HCT116 (cell line): Measurements from ENCODE around the gene SCFD2. TPM values are rescaled to one million over a fixed set of nuclear protein-coding genes. Genes with fewer than 3 reads are reported as not detected.

Experiments
- ATAC-seq: fragments of 200-7000 bp; cut with Tn5 transposase; 2 replicates; pipeline ENCODE4 v1.9.1; 2020; ENCODE audit warnings: mild to moderate bottlenecking, moderate library complexity
- BruUV-seq: library from RNA; stranded (reverse); fragments of 400-500 nt; replicated peaks from 2 replicates; lab custom pipeline; 2021; lab: Mats Ljungman, UMichigan
- CTCF ChIA-PET: fragments of 300-600 bp; sonication (Branson Sonifier 250); formaldehyde crosslinking; loops from one replicate; lab custom pipeline; 2021; ENCODE audit warnings: antibody characterized with exemption; lab: Charles Lee
- POLR2A ChIA-PET: fragments of 300-600, 350-600 bp; sonication (Branson Sonifier 250); formaldehyde crosslinking; loops from one replicate; lab custom pipeline; 2021; ENCODE audit warnings: antibody characterized with exemption; lab: Charles Lee
- RAD21 ChIA-PET, 2 experiments: fragments of 300-600 bp; sonication (Branson Sonifier 250); formaldehyde crosslinking; loops; one replicate each; lab custom pipeline; 2023; ENCODE audit warnings: low total read pairs in 2 of 2; ENCODE audit not compliant: uncharacterized antibody in 2 of 2, unreplicated experiment in 2 of 2, low non-redundant PET in 1 of 2; lab: Charles Lee
- DNase-seq: peaks from one replicate; pipeline ENCODE4 v3.0.0-alpha.2; 2010; ENCODE audit warnings: low read depth, low spot score
- H2AFZ ChIP-seq: fragments of 200-600 bp; shearing (Covaris generic), sonication (generic); 2 replicates; pipeline ENCODE4 v1.6.1; 2017; ENCODE audit warnings: low read depth, mixed run types, mixed read lengths, antibody characterized with exemption, low read length; ENCODE audit not compliant: poor library complexity, severe bottlenecking
- H3K27ac ChIP-seq: 2 replicates; pipeline ENCODE4 v1.5.1; 2012; ENCODE audit warnings: low read depth, low read length
- H3K27me3 ChIP-seq: fragments of 200-600 bp; sonication (generic); 2 replicates; pipeline ENCODE4 v1.6.1; 2016; ENCODE audit warnings: mixed run types, low read length, mixed read lengths; ENCODE audit not compliant: insufficient read depth
- H3K36me3 ChIP-seq, 2 experiments: fragments of 200-500 bp in 1 of 2; fragments of 200-600 bp in 1 of 2; sonication (Bioruptor generic) in 1 of 2; sonication (generic) in 1 of 2; 2 replicates each; pipeline versions ENCODE4 v1.5.1 to v1.6.1; 2014 to 2016; ENCODE audit warnings: low read length in 2 of 2, inconsistent platforms in 1 of 2, mixed read lengths in 1 of 2, mixed run types in 1 of 2; ENCODE audit not compliant: insufficient read depth in 2 of 2, control insufficient read depth in 1 of 2
- H3K4me1 ChIP-seq, 2 experiments: fragments of 200-600 bp in 1 of 2; sonication (generic) in 1 of 2; 2 replicates each; pipeline versions ENCODE4 v1.5.1 to v1.6.1; 2012 to 2017; ENCODE audit warnings: low read length in 2 of 2, inconsistent platforms in 1 of 2, mild to moderate bottlenecking in 1 of 2, mixed read lengths in 1 of 2, mixed run types in 1 of 2, moderate library complexity in 1 of 2; ENCODE audit not compliant: insufficient read depth in 2 of 2, control insufficient read depth in 1 of 2
- H3K4me2 ChIP-seq: fragments of 200-600 bp; sonication (generic); 2 replicates; pipeline ENCODE4 v1.6.1; 2017; ENCODE audit warnings: mixed run types, low read length, mixed read lengths
- H3K4me3 ChIP-seq, 2 experiments: fragments of 200-600 bp in 1 of 2; sonication (generic) in 1 of 2; replicated peaks in 1 of 2; 2 replicates each; pipeline ENCODE4 v1.5.1; 2011 to 2016; ENCODE audit warnings: low read length in 2 of 2, control low read depth in 1 of 2, low read depth in 1 of 2, mild to moderate bottlenecking in 1 of 2, mixed read lengths in 1 of 2, mixed run types in 1 of 2
- H3K79me2 ChIP-seq: fragments of 200-600 bp; sonication (generic); 2 replicates; pipeline ENCODE4 v1.6.1; 2017; ENCODE audit warnings: mild to moderate bottlenecking, mixed run types, low read length, moderate library complexity, mixed read lengths; ENCODE audit not compliant: insufficient read depth
- H3K9ac ChIP-seq: fragments of 200-600 bp; sonication (generic); 2 replicates; pipeline ENCODE4 v1.6.1; 2016; ENCODE audit warnings: low read length, mixed read lengths
- H3K9me2 ChIP-seq: fragments of 200-600 bp; sonication (generic), shearing (Covaris generic); 2 replicates; pipeline ENCODE4 v1.6.1; 2017; ENCODE audit warnings: mixed run types, mild to moderate bottlenecking, moderate library complexity; ENCODE audit not compliant: insufficient read depth
- H3K9me3 ChIP-seq, 2 experiments: fragments of 200-500 bp in 1 of 2; fragments of 200-600 bp in 1 of 2; sonication (Bioruptor generic) in 1 of 2; sonication (generic) in 1 of 2; 2 replicates each; pipeline ENCODE4 v1.6.1; 2014 to 2017; ENCODE audit warnings: low read length in 2 of 2, mixed read lengths in 2 of 2, inconsistent platforms in 1 of 2, low read depth in 1 of 2, mild to moderate bottlenecking in 1 of 2, mixed run types in 1 of 2, moderate library complexity in 1 of 2; ENCODE audit not compliant: control insufficient read depth in 1 of 2, insufficient read depth in 1 of 2
- H4K20me1 ChIP-seq: fragments of 200-600 bp; sonication (generic), shearing (Covaris generic); 2 replicates; pipeline ENCODE4 v1.6.1; 2017; ENCODE audit warnings: mixed run types, mild to moderate bottlenecking, moderate library complexity; ENCODE audit not compliant: insufficient read depth
- CBX3 ChIP-seq: IDR thresholded peaks from 2 replicates; pipeline ENCODE4 v1.6.1; 2012; ENCODE audit warnings: low read depth
- CTCF ChIP-seq, 3 experiments: fragments of 200-600 bp in 1 of 3; sonication (generic) in 1 of 3; IDR thresholded peaks in 2 of 3; conservative IDR thresholded peaks in 1 of 3; 2 replicates each; pipeline ENCODE4 v1.5.1; 2012 to 2017; ENCODE audit warnings: low read depth in 2 of 3, low read length in 2 of 3, antibody characterized with exemption in 1 of 3, borderline replicate concordance in 1 of 3, control low read depth in 1 of 3, mild to moderate bottlenecking in 1 of 3, mixed read lengths in 1 of 3, mixed run types in 1 of 3, moderate library complexity in 1 of 3; ENCODE audit not compliant: insufficient read depth in 1 of 3
- EZH2 ChIP-seq: fragments of 200-600 bp; sonication (generic); IDR thresholded peaks from 2 replicates; pipeline ENCODE4 v1.6.1; 2017; ENCODE audit warnings: antibody characterized with exemption, mixed run types
- FOSL1 ChIP-seq: IDR thresholded peaks from 2 replicates; pipeline ENCODE4 v1.6.1; 2012; ENCODE audit warnings: low read depth
- JUND ChIP-seq: IDR thresholded peaks from 2 replicates; pipeline ENCODE4 v1.6.1; 2012
- POLR2A ChIP-seq: IDR thresholded peaks from 2 replicates; pipeline ENCODE4 v1.7.0; 2011; ENCODE audit warnings: borderline replicate concordance; ENCODE audit not compliant: insufficient read depth, insufficient read length; ENCODE audit errors: extremely low read depth
- RAD21 ChIP-seq: IDR thresholded peaks from 2 replicates; pipeline ENCODE4 v1.6.1; 2012; ENCODE audit warnings: low read depth, mild to moderate bottlenecking
- SP1 ChIP-seq: IDR thresholded peaks from 2 replicates; pipeline ENCODE4 v1.6.1; 2012; ENCODE audit warnings: low read depth
- SRF ChIP-seq: IDR thresholded peaks from 2 replicates; pipeline ENCODE4 v1.6.1; 2012; ENCODE audit warnings: low read depth
- TCF7L2 ChIP-seq: IDR thresholded peaks from 2 replicates; pipeline ENCODE4 v1.7.0; 2011; ENCODE audit warnings: borderline replicate concordance, inconsistent platforms; ENCODE audit not compliant: insufficient read depth, insufficient read length; ENCODE audit errors: extremely low read depth
- ZNF274 ChIP-seq: fragments of 200-500 bp; sonication (Bioruptor generic); IDR thresholded peaks from 2 replicates; pipeline ENCODE4 v1.6.1; 2014; ENCODE audit warnings: mild to moderate bottlenecking, low read depth, low read length, inconsistent platforms
- intact Hi-C: fragments of 100-400 bp; cut with micrococcal nuclease; formaldehyde crosslinking; loops from 2 replicates; pipeline ENCODE4 v1.10.0; 2022
- total RNA-seq: library from RNA; stranded (reverse); gene quantifications from one replicate; pipeline ENCODE4 v1.2.1, GENCODE V29; 2021; ENCODE audit not compliant: unreplicated experiment
- TF ChIP-seq, protein P1 (sequence below): IDR thresholded peaks from 2 replicates; pipeline ENCODE4 v1.6.1; 2012; ENCODE audit warnings: low read depth
- TF ChIP-seq, protein P2 (sequence below): IDR thresholded peaks from 2 replicates; pipeline ENCODE4 v1.6.1; 2012

Gene SCFD2
- total RNA-seq, 1 experiment from 2014 or later, result 13.6 TPM

GRCh38 chr4:52991472-52991871, 374.4 kb downstream of the SCFD2 start:
- intact Hi-C loops, result no loop called here
- POLR2A ChIA-PET, result no interaction called here
- no peak overlapping the region for H3K27ac ChIP-seq

GRCh38 chr4:52990706-52991105, 375.2 kb downstream of the SCFD2 start:
- Histone ChIP-seq H3K36me3 (no peaks in the 10 kb centered on the region), H4K20me1 (no peaks in the 10 kb centered on the region), H3K4me2 (no peak overlapping the region), H3K79me2 (no peaks in the 10 kb centered on the region), H3K27ac (no peak overlapping the region), H2AFZ (no peak overlapping the region), H3K9me2 (no peaks in the 10 kb centered on the region), H3K4me1 (peaks cover 0 to 2% of the 10 kb centered on the region in 2 experiments; a peak in 1 of 4 replicates), H3K9me3 (no peaks in the 10 kb centered on the region), H3K27me3 (no peaks in the 10 kb centered on the region), H3K9ac (no peak overlapping the region), H3K4me3 (no peak overlapping the region)
- ATAC-seq, result no peak
- intact Hi-C loops, result no loop called here
- ChIA-PET RAD21 (no interaction called here), CTCF (no interaction called here), POLR2A (no interaction called here)
- DNase-seq, result no peak
- BruUV-seq, result no TSS peak
- TF ChIP-seq RAD21 (no peak), SRF (no peak), FOSL1 (no peak), JUND (no peak), POLR2A (no peak), TCF7L2 (no peak), SP1 (no peak), ZNF274 (no peak), CTCF (IDR thresholded peaks at IDR 0.05 in 2 of 3, conservative IDR thresholded peaks at IDR 0.05 in 1 of 3; ENCODE audit: borderline replicate concordance in 1 of 3, insufficient read depth in 1 of 3, low read depth in 2 of 3, low read length in 2 of 3) (no peak), CBX3 (no peak), EZH2 (no peak)
- TF ChIP-seq, protein P1, sequence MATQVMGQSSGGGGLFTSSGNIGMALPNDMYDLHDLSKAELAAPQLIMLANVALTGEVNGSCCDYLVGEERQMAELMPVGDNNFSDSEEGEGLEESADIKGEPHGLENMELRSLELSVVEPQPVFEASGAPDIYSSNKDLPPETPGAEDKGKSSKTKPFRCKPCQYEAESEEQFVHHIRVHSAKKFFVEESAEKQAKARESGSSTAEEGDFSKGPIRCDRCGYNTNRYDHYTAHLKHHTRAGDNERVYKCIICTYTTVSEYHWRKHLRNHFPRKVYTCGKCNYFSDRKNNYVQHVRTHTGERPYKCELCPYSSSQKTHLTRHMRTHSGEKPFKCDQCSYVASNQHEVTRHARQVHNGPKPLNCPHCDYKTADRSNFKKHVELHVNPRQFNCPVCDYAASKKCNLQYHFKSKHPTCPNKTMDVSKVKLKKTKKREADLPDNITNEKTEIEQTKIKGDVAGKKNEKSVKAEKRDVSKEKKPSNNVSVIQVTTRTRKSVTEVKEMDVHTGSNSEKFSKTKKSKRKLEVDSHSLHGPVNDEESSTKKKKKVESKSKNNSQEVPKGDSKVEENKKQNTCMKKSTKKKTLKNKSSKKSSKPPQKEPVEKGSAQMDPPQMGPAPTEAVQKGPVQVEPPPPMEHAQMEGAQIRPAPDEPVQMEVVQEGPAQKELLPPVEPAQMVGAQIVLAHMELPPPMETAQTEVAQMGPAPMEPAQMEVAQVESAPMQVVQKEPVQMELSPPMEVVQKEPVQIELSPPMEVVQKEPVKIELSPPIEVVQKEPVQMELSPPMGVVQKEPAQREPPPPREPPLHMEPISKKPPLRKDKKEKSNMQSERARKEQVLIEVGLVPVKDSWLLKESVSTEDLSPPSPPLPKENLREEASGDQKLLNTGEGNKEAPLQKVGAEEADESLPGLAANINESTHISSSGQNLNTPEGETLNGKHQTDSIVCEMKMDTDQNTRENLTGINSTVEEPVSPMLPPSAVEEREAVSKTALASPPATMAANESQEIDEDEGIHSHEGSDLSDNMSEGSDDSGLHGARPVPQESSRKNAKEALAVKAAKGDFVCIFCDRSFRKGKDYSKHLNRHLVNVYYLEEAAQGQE, result no peak
- TF ChIP-seq, protein P2, sequence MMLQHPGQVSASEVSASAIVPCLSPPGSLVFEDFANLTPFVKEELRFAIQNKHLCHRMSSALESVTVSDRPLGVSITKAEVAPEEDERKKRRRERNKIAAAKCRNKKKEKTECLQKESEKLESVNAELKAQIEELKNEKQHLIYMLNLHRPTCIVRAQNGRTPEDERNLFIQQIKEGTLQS, result no peak

More at GRCh38 chr4:52991472-52991871, 374.4 kb downstream of the SCFD2 start:
- Histone ChIP-seq H4K20me1 (no peaks in the 10 kb centered on the region), H3K79me2 (no peaks in the 10 kb centered on the region), H2AFZ (no peak overlapping the region)
- CTCF ChIA-PET, result no interaction called here
- no peak for TF ChIP-seq POLR2A
- TF ChIP-seq, all 23 proteins: peak for 0
- RAD21 ChIA-PET, result no interaction called here
- Histone ChIP-seq H3K9me2 (no peaks in the 10 kb centered on the region), H3K4me1 (peaks cover 0 to 6% of the 10 kb centered on the region in 2 experiments; a peak in 1 of 4 replicates), H3K36me3 (no peaks in the 10 kb centered on the region), H3K9me3 (no peaks in the 10 kb centered on the region), H3K27me3 (no peaks in the 10 kb centered on the region), H3K4me2 (no peak overlapping the region), H3K9ac (no peak overlapping the region), H3K4me3 (no peak overlapping the region)
- no TSS peak for BruUV-seq
- no peak for DNase-seq
- ATAC-seq, result no peak
